HepG2 (cell line): Measurements from ENCODE around the gene STYX. TPM values are rescaled to one million over a fixed set of nuclear protein-coding genes. Genes with fewer than 3 reads are reported as not detected.
"Not testable (repeated sequence)": the region's sequence is repeated elsewhere in the genome, so short reads cannot be mapped to it uniquely, and the experiment has no call there.

Experiments used
- ATAC-seq: fragments of 200-7000 bp; cut with Tn5 transposase; 3 replicates; pipeline ENCODE4 v1.9.1; 2020; ENCODE audit warnings: mild to moderate bottlenecking, moderate library complexity
- BruUV-seq: library from RNA; stranded (reverse); fragments of 400-500 nt; replicated peaks from 2 replicates; lab custom pipeline; 2021; lab: Mats Ljungman, UMichigan
- CTCF ChIA-PET: fragments of 300-600 bp; formaldehyde crosslinking; extraction: SDS; loops from one replicate; lab custom pipeline; 2021; ENCODE audit warnings: low total read pairs, inconsistent platforms, low intra/inter-chr PET ratio; lab: Yijun Ruan, JAX
- POLR2A ChIA-PET: fragments of 350-600 bp; sonication (Branson Sonifier 250); formaldehyde crosslinking; loops from one replicate; lab custom pipeline; 2020; ENCODE audit warnings: antibody characterized with exemption, inconsistent platforms; lab: Yijun Ruan, JAX
- DNase-seq: peaks from one replicate; pipeline ENCODE4 v3.0.0-alpha.2; 2015; ENCODE audit warnings: low spot score
- FAIRE-seq: peaks from 3 replicates; lab custom pipeline; 2011; peaks lifted over from hg19 to GRCh38; lab: Jason Lieb, UNC
- H2AFZ ChIP-seq: one replicate; pipeline ENCODE4 v1.6.1; 2011; ENCODE audit warnings: low read length, inconsistent platforms
- H3K27ac ChIP-seq: fragments of 300-600 bp; 3 replicates; pipeline ENCODE4 v1.8.0; 2011; ENCODE audit warnings: mixed run types, mild to moderate bottlenecking, mixed read lengths, low read length, inconsistent platforms; ENCODE audit not compliant: insufficient read depth; ENCODE audit errors: extremely low read length
- H3K27me3 ChIP-seq, 2 experiments: fragments of 200-600 bp in 1 of 2; 2 replicates in 1 of 2; 3 replicates in 1 of 2; pipeline versions ENCODE4 v1.6.0 to v1.8.0; 2011; ENCODE audit warnings: low read length in 2 of 2, mild to moderate bottlenecking in 2 of 2, moderate library complexity in 2 of 2, inconsistent platforms in 1 of 2; ENCODE audit not compliant: insufficient read depth in 2 of 2, control insufficient read depth in 1 of 2
- H3K36me3 ChIP-seq, 2 experiments: fragments of 200-600 bp in 1 of 2; replicated peaks in 1 of 2; 2 replicates in 1 of 2; 3 replicates in 1 of 2; pipeline versions ENCODE4 v1.5.1 to v1.8.0; 2011; ENCODE audit warnings: low read length in 2 of 2, inconsistent platforms in 1 of 2; ENCODE audit not compliant: insufficient read depth in 2 of 2, control insufficient read depth in 1 of 2
- H3K4me1 ChIP-seq: 2 replicates; pipeline ENCODE4 v1.5.1; 2012; ENCODE audit warnings: low read length, inconsistent platforms; ENCODE audit not compliant: insufficient read depth
- H3K4me2 ChIP-seq: 2 replicates; pipeline ENCODE4 v1.6.0; 2011; ENCODE audit warnings: low read depth, low read length, inconsistent platforms
- H3K4me3 ChIP-seq, 3 experiments: fragments of 200-600 bp in 1 of 3; sonication (generic), shearing (Covaris generic) in 1 of 3; replicated peaks in 1 of 3; 2 replicates each; pipeline ENCODE4 v1.5.1; 2011 to 2016; ENCODE audit warnings: low read length in 3 of 3, inconsistent platforms in 2 of 3, low read depth in 2 of 3, mild to moderate bottlenecking in 2 of 3, control low read depth in 1 of 3, mixed read lengths in 1 of 3; ENCODE audit not compliant: insufficient read depth in 1 of 3
- H3K79me2 ChIP-seq: one replicate; pipeline ENCODE4 v1.6.1; 2011; ENCODE audit warnings: low read length, inconsistent platforms; ENCODE audit not compliant: insufficient read depth
- H3K9ac ChIP-seq: 2 replicates; pipeline ENCODE4 v1.6.0; 2011; ENCODE audit warnings: mild to moderate bottlenecking, low read depth, low read length, inconsistent platforms; ENCODE audit not compliant: insufficient read depth
- H3K9me3 ChIP-seq: 2 replicates; pipeline ENCODE4 v1.5.1; 2012; ENCODE audit warnings: mild to moderate bottlenecking, low read length
- H4K20me1 ChIP-seq: 2 replicates; pipeline ENCODE4 v1.6.0; 2011; ENCODE audit warnings: inconsistent platforms, mild to moderate bottlenecking, low read length, moderate library complexity; ENCODE audit not compliant: insufficient read depth
- ATF7 ChIP-seq, 2 experiments: fragments of 450-650 bp in 1 of 2; sonication (generic) in 1 of 2; formaldehyde crosslinking in 1 of 2; IDR thresholded peaks; 2 replicates each; pipeline versions ENCODE4 v1.4.0 to v1.6.1; 2016 to 2020; ENCODE audit warnings: antibody characterized with exemption in 1 of 2, mild to moderate bottlenecking in 1 of 2, missing genetic modification reagents in 1 of 2
- MAFK ChIP-seq, 2 experiments: IDR thresholded peaks in 1 of 2; conservative IDR thresholded peaks in 1 of 2; 2 replicates each; pipeline ENCODE4 v1.6.1; 2011; ENCODE audit warnings: improper control_type of control experiment in 2 of 2, low read length in 2 of 2
- WGBS: methylation state at CpG from one replicate; pipeline ENCODE4 v1.1.6; 2017; ENCODE audit warnings: low lambda C conversion rate; 5-methylcytosine and 5-hydroxymethylcytosine counted together
- in situ Hi-C: cut with HindIII; loops from 2 replicates; pipeline ENCODE4 v1.10.0; 2017; ENCODE audit warnings: low pct_unique_long_range_greater_than_20kb; ENCODE audit not compliant: extremely low pct_ligation_motif_present
- intact Hi-C: fragments of 100-400 bp; cut with micrococcal nuclease; formaldehyde crosslinking; loops from one replicate; pipeline ENCODE4 v1.10.0; 2022; ENCODE audit not compliant: unreplicated experiment
- polyA plus RNA-seq, 8 experiments: library from polyadenylated mRNA; depleted of rRNA in 3 of 8; stranded (reverse) in 7 of 8; unstranded in 1 of 8; fragments of >200 nt; fragmentation: Illumina TruSeq in 4 of 8; extraction: Trizol in 4 of 8; gene quantifications; 2 replicates each; pipeline versions ENCODE4 v1.2.1 to v1.2.3, GENCODE V29; 2011 to 2016; ENCODE audit warnings: low read depth in 4 of 8, missing spikeins in 1 of 8, mixed read lengths in 1 of 8; ENCODE audit not compliant: insufficient read depth in 1 of 8
- total RNA-seq, 5 experiments: library from RNA; depleted of rRNA; stranded (reverse); fragments of >200 nt; fragmentation: Illumina TruSeq; extraction: Trizol; gene quantifications; 2 replicates each; pipeline ENCODE4 v1.2.3, GENCODE V29; 2016; ENCODE audit warnings: low read depth in 1 of 5

The STYX gene
- total and polyA plus RNA-seq, 2 of the 13 experiments (the other 11 are each of a cell fraction or from before 2014, with no cell fraction given), result 6.6 to 10.9 TPM

DNA sequence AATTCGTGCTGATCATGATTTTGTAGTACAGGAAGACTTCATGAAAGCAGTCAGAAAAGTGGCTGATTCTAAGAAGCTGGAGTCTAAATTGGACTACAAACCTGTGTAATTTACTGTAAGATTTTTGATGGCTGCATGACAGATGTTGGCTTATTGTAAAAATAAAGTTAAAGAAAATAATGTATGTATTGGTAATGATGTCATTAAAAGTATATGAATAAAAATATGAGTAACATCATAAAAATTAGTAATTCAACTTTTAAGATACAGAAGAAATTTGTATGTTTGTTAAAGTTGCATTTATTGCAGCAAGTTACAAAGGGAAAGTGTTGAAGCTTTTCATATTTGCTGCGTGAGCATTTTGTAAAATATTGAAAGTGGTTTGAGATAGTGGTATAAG lies 2.5 kb upstream of the STYX start:
- FAIRE-seq; CTCF ChIA-PET; in situ Hi-C loops; H3K27me3 ChIP-seq; BruUV-seq; H2AFZ ChIP-seq; H3K4me3 ChIP-seq; H3K9ac ChIP-seq; ATAC-seq; H3K9me3 ChIP-seq; H3K27ac ChIP-seq; DNase-seq; H4K20me1 ChIP-seq; H3K4me2 ChIP-seq; TF ChIP-seq ATF7 (CRISPR knock-in tag; IDR thresholded peaks at IDR 0.05): not testable (repeated sequence)
- Histone ChIP-seq H3K4me1 (peaks cover 29% of the 10 kb centered on the region), H3K36me3 (peaks cover 5 to 39% of the 10 kb centered on the region in 2 experiments), H3K79me2 (peaks cover 22% of the 10 kb centered on the region)
- TF ChIP-seq ATF7 (IDR thresholded peaks at IDR 0.05) (peak; percentile 72), MAFK (conservative IDR thresholded peaks at IDR 0.05 in 1 of 2, IDR thresholded peaks at IDR 0.05 in 1 of 2; ENCODE audit: low read length in 2 of 2) (peak in 1 of 2 experiments; percentile 33; a peak in 1 of 4 replicates)
- POLR2A ChIA-PET, result interaction anchor here (1.1 kb wide), 1 partner anchor 21 kb away, joined by 3 read pairs; no protein-coding TSS in a partner anchor
- WGBS, result 99% methylated on average over 2 of the region's 2 CpGs
- intact Hi-C loops, result loop anchor here (10.0 kb wide), 1 partner anchor 47 kb away; no protein-coding TSS in a partner anchor

GRCh38 chr14:52729035-52729434 lies 931 bp upstream of the STYX start:
- ATAC-seq, DNase-seq, H3K4me2 ChIP-seq, in situ Hi-C loops, CTCF ChIA-PET, BruUV-seq, FAIRE-seq, H4K20me1 ChIP-seq, H3K27me3 ChIP-seq, H3K9me3 ChIP-seq, H2AFZ ChIP-seq, H3K4me3 ChIP-seq, H3K9ac ChIP-seq: not testable (repeated sequence)
- peaks cover 23% of the 10 kb centered on the region for H3K4me1 ChIP-seq
- H3K27ac ChIP-seq, result peak overlapping the region; percentile 23
- POLR2A ChIA-PET, result interaction anchor here (0.7 to 2.1 kb wide), 10 partner anchors 9 to 177 kb away, joined by 3 to 17 read pairs (median 4); partner anchors contain the start of genes ERO1A, GPR137C, PSMC6 and TXNDC16
- H3K36me3 ChIP-seq, result peaks cover 4 to 27% of the 10 kb centered on the region in 2 experiments; a peak in 4 of 5 replicates
- 98% methylated on average over 15 of the region's 15 CpGs for WGBS
- peaks cover 36% of the 10 kb centered on the region for H3K79me2 ChIP-seq
- intact Hi-C loops, result loop anchor here (10.0 kb wide), 1 partner anchor 46 kb away; no protein-coding TSS in a partner anchor
